HG03565 (cell line): ENCODE data around the gene CCDC192.

Experiments
- ATAC-seq: cut with Tn5 transposase; IDR thresholded peaks from one replicate; pipeline ENCODE4 v1.9.1; 2021; ENCODE audit warnings: mild to moderate bottlenecking, moderate library complexity; ENCODE audit not compliant: unreplicated experiment

CCDC192 gene

GRCh38 chr5:127970081-127970480, 266.9 kb downstream of the CCDC192 start:
- no peak for ATAC-seq

- ATAC-seq, result no peak
Measured at GRCh38 chr5:127970854-127971425, 267.7 kb downstream of the CCDC192 start.

DNA sequence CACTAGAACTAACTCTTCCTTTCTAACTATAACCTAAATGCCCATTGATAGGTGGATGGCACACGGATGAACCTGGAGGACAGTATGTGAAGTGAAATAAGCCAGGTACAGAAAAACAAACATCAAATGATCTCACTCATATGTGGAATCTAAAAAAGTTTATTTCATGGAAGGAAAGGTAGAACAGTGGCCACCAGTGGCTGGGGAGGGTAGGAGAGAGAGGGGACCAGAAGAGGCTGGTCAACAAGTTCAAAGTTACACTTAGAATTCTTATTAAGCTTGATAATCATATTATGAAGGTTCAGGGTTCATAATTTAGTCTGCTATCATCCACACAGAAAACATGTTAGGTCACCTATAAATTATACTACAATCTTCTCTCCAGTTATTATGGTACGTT, 272.8 kb downstream of the CCDC192 start:
- no peak for ATAC-seq

DNA sequence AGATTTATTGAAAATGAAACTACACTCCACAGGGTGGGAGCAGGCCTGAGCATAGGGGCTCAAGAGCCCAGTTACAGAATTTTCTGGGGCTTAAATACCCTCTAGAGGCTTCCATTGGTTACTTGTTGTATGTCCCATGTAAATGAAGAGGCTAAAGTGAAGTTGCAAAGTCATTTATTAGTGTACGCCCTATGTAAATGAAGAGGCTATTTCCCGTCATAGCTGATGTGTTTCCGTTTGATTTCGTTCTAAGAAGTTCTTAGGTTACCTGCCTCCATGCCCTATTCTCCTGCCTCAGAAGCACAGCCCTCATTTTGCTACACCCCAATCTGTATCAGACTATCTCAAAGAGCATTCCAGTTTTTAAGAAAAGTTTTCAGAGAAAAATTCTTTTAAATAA, 273.3 kb downstream of the CCDC192 start:
- no peak for ATAC-seq

DNA sequence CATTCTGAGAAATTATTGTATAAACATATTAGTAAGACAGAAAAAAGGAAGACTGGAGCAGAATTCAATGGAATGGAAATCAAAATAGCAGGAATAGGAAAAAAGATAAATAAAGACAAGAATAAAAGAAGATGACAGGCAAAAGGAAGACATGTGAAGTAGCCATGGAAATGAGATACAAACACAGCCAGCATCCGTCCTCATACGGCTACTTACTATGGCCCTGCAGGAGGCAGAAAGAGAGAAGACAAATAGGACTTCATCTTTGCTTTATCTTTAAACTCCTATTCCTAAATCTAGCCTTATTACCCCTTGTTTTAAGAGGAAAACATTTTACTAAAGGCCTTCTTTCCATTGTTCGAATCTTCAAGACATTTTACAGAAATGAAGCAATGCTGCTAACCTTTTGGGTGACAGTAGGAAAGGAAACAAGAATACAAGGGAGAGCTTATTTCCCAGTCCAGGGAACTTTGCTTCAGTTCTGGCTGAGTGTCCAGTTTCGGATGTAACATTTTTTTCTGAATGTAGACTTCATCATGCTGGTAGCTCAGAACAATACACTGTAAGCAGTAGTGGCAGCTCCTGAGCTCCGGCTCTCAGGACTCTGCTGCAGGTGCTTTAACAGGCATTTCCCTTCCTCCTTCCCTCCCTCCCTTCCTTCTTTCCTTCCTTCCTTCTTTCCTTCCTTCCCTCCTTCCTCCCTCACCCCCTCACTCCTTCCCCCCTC, 274.0 kb downstream of the CCDC192 start:
- ATAC-seq, result no peak

- ATAC-seq, result no peak
Measured at GRCh38 chr5:127978738-127979300, 275.6 kb downstream of the CCDC192 start.

GRCh38 chr5:127979475-127979874, 276.3 kb downstream of the CCDC192 start:
- no peak for ATAC-seq

GRCh38 chr5:127980843-127981242, 277.7 kb downstream of the CCDC192 start:
- no peak for ATAC-seq

DNA sequence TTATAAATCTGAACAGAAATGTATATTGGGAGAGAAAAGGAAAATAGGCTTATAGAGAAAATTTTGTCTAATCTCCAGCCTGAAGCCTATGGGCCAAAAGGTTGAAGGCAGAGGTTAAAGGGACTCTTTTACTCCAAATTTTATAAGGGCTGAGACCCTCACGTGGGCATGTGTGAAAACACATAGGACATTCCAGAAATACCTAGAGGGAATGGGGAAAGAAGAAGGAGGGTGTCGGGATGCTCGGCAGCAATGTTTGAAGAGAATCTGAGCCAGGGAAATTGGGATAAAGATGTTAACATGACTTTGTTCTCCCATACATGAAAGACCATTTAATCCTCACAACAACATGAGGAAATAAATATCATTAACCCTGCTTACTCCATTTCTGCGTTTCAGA, 278.3 kb downstream of the CCDC192 start:
- ATAC-seq, result no peak

GRCh38 chr5:127985811-127986325, 282.7 kb downstream of the CCDC192 start:
- no peak for ATAC-seq

DNA sequence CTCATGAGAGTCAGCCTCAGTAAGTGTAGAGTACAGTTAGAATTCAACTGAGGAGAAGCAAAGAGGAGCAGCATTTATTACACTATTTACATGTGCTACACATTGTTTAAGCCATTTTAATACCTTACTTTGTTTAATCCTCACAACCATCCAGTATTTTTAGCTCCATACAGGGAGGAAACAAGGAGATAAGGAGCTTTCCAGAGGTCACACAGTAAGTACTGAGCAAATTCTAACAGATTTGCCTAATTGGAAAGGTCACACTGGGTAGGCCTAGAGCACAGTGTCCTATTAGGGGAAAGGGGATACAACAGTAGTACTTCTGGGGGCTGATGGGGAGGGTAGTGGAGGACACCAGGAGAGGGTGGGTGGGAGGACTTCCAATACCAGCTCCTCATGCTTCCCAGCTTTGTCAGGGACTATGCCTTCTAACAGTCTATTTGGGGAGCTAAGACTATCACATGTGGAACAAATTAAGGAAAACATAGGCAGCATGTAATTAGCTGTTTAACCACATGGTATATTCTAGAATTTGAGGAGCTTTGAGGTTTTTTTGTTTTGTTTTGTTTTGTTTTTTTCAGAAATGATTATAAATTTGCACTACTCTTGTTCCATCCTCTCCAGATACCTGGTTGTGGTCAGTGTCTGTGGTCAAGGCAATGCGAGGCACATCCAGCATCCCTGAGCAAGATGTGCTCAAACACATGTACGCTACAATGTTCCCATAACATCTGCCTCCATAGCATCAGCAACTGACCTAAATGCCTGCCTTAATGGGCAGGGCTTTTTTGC, 284.4 kb downstream of the CCDC192 start:
- no peak for ATAC-seq

- no peak for ATAC-seq
Measured at GRCh38 chr5:127988146-127988760, 285.1 kb downstream of the CCDC192 start.
